Activated gamma-delta T cell (primary cell): ENCODE measurements around the gene RGMA.

Experiments used
- DNase-seq: peaks from one replicate; lab custom pipeline; 2025; lab: John Stamatoyannopoulos, UW
- total RNA-seq, 2 donors: gene quantifications; one replicate each; lab custom pipeline; 2026; lab: John Stamatoyannopoulos, UW

RGMA gene
- 0.77 to 9.7 reads per million in 2 donors for total RNA-seq

GRCh38 chr15:93088981-93089726 lies at the start of gene RGMA:
TSS of gene RGMA (minus strand) at chr15:93089211. CDS start at chr15:93088932, 279 bp downstream.
- DNase-seq = no peak

GRCh38 chr15:93136606-93137005 lies 47.6 kb upstream of the RGMA start:
- DNase-seq = no peak

- DNase-seq = no peak
Observed at GRCh38 chr15:93135997-93136397, 47.0 kb upstream of the RGMA start.

- no peak for DNase-seq
Observed at GRCh38 chr15:93135459-93135858, 46.4 kb upstream of the RGMA start.

- DNase-seq = no peak
Observed at GRCh38 chr15:93131485-93132095, 42.6 kb upstream of the RGMA start.

GRCh38 chr15:93129702-93130488 lies 40.9 kb upstream of the RGMA start:
- DNase-seq = no peak

GRCh38 chr15:93127286-93127685 lies 38.3 kb upstream of the RGMA start:
- no peak for DNase-seq

- DNase-seq = no peak
Observed at GRCh38 chr15:93126599-93126998, 37.6 kb upstream of the RGMA start.

GRCh38 chr15:93126148-93126547 lies 37.1 kb upstream of the RGMA start:
- no peak for DNase-seq

GRCh38 chr15:93124126-93124525 lies 35.1 kb upstream of the RGMA start:
- no peak for DNase-seq

GRCh38 chr15:93121973-93122910 lies 33.2 kb upstream of the RGMA start:
- DNase-seq = no peak

- no peak for DNase-seq
Observed at GRCh38 chr15:93121107-93121506, 32.1 kb upstream of the RGMA start.

- no peak for DNase-seq
Observed at GRCh38 chr15:93118904-93119303, 29.9 kb upstream of the RGMA start.

- DNase-seq = no peak
Observed at GRCh38 chr15:93111451-93111850, 22.4 kb upstream of the RGMA start.

- DNase-seq = no peak
Observed at GRCh38 chr15:93110502-93111040, 21.6 kb upstream of the RGMA start.

GRCh38 chr15:93109336-93110102 lies 20.5 kb upstream of the RGMA start:
- DNase-seq = no peak

GRCh38 chr15:93107646-93108045 lies 18.6 kb upstream of the RGMA start:
- no peak for DNase-seq

- DNase-seq = no peak
Observed at GRCh38 chr15:93105485-93105884, 16.5 kb upstream of the RGMA start.

GRCh38 chr15:93103823-93104222 lies 14.8 kb upstream of the RGMA start:
- no peak for DNase-seq

- DNase-seq = no peak
Observed at GRCh38 chr15:93102211-93102610, 13.2 kb upstream of the RGMA start.

GRCh38 chr15:93093765-93094164 lies 4.8 kb upstream of the RGMA start:
- no peak for DNase-seq
